GM10847 (cell line): ENCODE data around the gene OR51A4.
"Not testable (repeated sequence)": the region's sequence is repeated elsewhere in the genome, so short reads cannot be mapped to it uniquely, and the experiment has no call there.

Experiments used
- POLR2A ChIP-seq: IDR thresholded peaks from 2 replicates; pipeline ENCODE4 v1.6.1; 2011; ENCODE audit not compliant: insufficient read length; ENCODE audit errors: extremely low read depth

The OR51A4 gene, protein sequence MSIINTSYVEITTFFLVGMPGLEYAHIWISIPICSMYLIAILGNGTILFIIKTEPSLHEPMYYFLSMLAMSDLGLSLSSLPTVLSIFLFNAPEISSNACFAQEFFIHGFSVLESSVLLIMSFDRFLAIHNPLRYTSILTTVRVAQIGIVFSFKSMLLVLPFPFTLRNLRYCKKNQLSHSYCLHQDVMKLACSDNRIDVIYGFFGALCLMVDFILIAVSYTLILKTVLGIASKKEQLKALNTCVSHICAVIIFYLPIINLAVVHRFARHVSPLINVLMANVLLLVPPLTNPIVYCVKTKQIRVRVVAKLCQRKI

DNA sequence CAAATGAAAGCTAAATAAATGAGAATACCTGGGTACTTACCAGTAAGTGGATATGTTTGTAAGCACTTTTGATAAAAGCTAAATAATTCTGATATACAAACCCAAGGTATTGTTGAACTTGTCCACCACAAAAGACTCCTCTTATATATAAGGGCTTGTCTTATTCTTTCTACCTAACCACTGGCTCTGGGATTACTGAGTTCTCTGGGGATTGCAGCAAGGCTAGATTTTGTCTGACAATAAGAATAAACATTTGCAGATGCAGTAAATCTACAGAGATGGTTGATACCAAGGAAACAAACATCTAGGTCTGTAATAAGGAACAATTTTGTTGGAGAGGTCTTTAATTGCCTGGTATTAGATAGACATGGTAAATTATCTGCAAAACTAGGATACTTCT lies at the start of gene OR51A4:
TSS of gene OR51A4 (minus strand) at position 101 of the 400 bp plus-strand sequence. CDS start 505 bp downstream, outside the sequence.
- TF ChIP-seq POLR2A, result no peak

DNA sequence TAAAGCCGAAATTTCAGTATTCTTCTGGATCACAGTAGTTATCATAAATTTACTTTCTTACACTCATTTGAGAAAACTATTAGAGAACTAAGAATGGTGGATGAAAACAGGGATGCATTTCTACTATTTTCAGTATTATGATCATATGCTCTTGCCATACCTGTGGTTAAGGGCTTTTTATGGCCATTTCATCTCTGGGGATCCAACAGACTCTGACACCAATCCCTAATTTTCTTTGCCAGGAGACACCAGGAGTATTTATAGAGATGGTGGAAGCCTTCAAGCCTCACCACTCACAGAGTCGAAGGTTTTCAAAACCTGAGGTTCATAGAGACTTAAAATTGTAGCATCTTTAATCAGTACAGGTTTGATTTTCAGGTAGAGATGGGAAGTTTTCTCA lies 47.1 kb upstream of the OR51A4 start, which contains the start of gene OR51L1:
TSS of gene OR51L1 (plus strand) at position 301 of the 400 bp plus-strand sequence. CDS start 4,132 bp downstream, outside the sequence.
- no peak for TF ChIP-seq POLR2A

DNA sequence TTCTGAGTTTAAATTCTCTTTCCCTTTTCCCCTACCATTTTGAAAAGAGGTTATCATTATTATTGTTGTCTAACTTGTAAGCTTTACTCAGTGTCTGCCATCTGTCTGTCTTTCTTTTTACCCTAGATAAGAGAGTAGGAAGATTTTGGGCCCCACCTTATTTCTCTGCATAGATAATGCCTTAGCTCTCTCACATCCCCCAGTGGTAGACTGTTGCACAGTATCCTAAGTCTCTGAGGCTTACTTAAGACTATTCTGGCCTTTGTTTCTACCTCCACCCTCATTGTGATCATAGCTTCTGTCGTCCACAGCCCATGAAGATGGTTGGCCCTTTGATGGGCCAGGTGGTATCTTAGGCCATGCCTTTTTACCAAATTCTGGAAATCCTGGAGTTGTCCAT lies 43.7 kb upstream of the OR51A4 start:
- no peak for TF ChIP-seq POLR2A

DNA sequence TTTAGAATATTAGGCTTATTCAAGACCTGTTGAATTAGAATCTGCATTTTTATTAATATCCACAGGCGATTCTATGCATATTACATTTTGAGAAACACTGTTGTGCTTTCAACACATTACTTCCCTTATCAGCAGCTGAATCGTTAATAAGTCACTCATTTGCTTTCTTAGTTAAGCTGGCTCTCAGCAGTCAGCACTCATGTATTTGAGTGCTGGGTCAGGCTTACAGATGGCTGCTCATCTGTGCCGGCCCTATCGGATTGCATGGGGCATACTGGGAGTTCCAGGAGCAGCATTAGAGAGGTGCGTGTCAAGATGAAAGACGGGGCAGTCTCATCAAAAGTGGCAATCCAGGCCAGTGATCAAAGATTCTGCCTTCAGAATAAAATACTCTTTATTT lies 36.4 kb upstream of the OR51A4 start:
- no peak for TF ChIP-seq POLR2A

DNA sequence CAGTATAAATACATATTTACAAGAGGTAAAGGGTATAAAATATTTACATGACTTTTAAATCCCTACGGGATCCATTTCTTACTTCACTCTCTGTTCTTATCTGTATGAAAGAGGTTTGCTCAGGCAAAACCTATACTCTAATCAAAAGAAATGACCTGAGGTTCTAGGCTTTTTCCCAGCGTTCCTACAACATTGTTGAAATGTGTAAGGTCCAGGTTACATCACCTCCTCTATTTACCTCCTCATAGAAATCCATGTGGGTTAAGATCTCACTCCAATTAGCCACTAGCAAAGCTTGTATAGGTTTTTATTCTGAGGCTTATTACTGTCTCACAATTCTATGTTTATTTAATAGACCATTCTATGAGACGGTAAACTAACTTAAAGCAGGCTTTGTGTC lies 35.3 kb upstream of the OR51A4 start:
- TF ChIP-seq POLR2A, result no peak

DNA sequence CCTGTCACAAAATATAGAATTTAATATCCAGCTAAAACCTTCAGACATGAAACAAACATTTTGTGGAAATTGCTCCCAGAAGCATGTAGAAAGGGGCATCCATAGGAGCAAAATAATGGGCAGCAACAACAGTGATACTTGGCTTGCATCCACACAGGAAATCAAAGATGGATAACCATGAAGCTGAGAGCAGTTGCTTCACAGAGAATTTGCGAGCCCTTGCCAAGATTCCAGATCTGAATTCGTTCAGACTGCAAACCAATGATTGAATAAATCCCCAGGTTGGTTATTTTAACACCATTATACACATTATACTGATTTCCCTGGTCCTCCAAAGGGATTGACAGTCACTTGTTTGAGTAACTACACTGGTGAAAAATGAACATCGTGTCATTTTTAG lies 31.6 kb upstream of the OR51A4 start:
- no peak for TF ChIP-seq POLR2A

DNA sequence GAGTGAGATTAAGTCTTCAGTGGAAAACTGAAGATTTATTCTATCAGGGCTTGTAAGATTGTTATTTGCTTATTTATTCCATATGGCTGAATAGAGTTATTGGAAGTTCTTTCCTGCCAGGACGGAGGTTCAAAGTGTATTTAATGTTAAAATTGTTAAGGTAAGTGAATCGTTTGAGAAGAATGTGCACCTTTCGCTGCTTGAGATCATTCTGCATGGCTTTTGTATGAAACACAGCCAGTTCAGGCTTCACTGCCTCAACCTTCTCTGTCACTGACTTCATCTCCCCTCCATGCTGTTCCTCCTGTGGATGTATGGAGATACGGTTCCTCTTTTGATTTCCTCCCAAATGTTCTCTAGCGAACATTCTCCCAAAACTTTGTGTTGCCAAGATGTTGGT lies 28.0 kb upstream of the OR51A4 start:
- no peak for TF ChIP-seq POLR2A

DNA sequence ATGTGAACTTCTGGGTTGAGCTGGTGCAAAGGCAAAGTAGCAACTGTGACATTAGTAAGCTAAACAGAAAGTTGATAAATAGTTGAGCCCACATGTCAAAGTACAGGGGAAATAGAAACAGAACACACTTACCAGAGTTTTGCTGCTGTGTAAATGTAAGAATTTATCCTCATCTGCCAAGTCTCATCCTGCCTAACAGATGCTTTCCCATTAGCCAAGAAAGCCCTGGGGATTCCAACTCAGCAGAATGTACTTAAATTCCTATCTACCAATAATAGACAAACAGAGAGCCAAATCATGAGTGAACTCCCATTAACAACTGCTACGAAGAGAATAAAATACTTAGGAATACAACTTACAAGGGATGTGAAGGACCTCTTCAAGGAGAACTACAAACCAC lies 15.4 kb upstream of the OR51A4 start:
- no peak for TF ChIP-seq POLR2A

DNA sequence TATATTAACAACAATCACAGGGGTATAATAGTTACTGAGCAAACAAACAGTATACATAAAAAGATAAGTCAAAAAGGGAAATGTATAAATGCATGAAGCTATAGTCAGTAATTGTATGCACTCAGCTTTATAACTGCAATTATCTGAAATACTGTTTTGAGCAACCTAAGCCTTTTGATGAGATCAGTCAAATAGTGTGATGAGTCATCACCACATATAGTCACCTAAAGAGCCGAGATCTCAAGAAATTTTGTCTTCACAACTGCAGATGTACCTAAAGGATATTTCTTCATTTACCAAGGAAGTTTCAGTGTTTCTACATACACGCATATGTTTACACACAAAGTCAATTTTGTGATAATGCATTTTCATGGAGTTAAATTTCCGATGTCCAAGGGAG lies 13.5 kb upstream of the OR51A4 start:
- no peak for TF ChIP-seq POLR2A

DNA sequence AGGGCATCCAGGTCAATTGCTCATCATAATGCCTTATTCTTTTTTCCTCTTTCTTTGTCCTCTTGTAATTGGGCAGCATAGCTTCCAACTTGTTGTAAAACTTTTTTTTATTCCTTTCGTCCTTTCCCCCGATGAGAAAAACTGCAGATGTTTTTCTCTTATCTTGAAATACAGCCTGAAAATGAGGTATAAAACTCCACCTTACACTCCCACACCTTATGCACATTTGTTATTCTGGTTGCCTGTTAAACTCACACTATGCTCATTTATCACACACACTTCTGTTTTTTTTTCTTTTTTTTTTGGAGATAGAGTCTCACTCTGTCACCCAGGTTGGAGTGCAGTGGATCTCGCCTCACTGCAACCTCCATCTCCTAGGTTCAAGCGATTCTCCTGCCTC lies 10.0 kb upstream of the OR51A4 start:
- no peak for TF ChIP-seq POLR2A

DNA sequence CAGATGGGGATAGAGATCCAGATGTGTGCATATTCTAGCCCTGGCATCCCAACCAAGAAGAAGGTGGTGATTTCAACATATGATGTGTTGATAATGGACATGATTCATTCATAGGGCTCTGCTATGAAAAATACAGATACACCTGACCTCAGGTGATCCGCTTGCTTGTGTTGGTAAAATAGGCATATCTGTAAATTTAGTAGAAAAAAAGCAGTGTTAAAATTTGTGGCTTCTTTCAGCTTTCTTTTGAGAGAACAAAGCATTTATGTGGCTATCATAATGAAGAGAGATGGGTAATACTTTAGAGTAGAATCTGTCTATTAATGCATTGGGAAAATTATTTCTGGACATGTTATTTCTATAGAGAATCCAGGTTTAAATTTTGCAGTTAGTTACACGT lies 8.2 kb upstream of the OR51A4 start, which contains the start of gene OR51A2:
TSS of gene OR51A2 (minus strand) at position 101 of the 400 bp plus-strand sequence. CDS start at position 101, 0 bp downstream.
- TF ChIP-seq POLR2A, result not testable (repeated sequence)

DNA sequence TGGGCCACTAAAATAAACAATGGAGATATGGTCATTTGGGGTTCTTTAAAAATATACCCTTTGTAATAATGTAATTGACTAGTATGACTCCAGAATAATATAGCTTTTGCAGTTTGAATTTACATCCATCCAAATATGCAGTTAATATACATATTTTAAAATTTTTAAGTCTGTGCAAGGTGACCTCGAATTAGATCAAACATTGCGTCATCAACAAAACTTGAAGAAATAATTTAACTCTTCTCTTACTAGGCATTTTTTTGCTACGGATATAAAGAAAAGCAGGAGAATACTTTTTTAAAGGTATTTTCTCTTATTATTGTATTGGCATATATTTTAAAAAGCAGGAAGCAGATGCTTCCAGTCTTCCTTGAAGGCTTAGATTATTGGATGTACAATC lies 10.7 kb downstream of the OR51A4 start:
- no peak for TF ChIP-seq POLR2A

DNA sequence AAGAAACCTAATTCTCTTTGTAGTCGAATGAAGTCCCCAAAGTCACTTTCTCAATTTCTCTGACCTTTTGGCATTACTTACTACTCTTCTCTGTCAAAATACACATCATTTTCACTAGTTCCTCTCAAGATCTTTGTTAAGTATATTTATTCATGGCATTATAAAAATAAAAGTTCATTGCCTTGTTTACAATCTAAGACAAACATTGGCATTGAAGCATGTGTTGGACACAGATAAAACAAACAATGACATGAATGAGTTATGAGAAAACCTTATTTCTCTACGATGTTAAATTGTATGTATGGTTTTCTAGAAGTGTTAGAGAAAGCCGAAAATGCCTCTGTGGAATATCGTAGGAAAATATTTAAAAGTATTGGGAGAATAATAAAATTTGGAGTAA lies 14.7 kb downstream of the OR51A4 start:
- TF ChIP-seq POLR2A, result no peak

DNA sequence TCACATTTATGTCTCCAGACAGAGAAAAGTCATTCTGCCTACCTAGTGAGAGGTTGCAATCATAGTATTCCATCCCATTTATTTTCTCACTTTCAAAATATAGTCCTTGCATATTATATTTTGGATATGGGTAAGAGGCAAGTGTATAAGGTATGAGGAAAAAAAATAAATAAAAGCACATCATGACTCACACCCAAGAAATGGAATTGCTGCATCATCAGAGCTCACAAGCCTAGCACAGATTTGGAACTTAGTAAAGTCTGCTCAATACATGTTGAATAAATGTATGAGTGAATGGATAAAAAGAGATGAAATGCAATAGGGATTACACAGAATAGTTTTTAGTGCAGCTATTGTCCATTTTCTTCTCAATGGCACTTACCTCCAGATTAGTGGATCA lies 20.8 kb downstream of the OR51A4 start:
- TF ChIP-seq POLR2A, result no peak

DNA sequence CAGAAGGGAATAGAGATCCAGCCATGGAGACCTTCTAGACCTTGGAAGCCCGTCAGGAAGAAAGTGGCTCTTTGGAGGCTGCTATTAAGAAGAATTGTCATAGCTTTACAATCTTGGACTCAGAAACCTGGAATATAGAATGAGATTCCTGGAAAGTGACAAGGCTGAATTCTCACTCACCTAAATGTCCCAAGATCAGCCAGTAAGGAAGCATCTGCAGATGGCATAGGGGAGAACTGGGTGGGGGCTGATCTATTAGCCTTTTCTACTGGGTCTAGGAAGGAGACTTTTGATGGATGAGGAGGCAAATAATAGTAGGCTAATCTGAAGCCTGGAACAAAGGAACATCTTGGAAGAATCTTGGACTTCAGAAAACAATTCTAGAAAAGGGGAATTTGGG lies 23.2 kb downstream of the OR51A4 start, which contains the start of gene OR51G1:
TSS of gene OR51G1 (minus strand) at position 101 of the 400 bp plus-strand sequence. CDS start at position 101, 0 bp downstream.
- no peak for TF ChIP-seq POLR2A

DNA sequence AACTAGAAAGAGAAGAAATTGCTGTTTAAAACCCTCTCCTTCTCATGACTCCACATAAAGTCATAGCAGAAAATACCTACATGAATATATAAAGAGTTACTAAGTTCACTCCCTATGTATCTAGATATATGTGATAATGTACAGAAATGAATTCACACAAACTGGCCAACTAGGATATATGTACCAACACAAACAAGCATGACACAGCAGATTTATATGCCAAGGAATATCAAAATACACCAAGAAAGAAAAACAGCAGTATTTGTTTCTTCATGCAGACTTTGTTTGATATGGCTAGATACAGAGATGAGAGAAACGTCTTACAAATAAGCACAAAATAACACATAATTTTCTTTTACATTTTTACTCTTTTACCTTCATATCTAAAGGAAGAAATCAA lies 25.1 kb downstream of the OR51A4 start:
- TF ChIP-seq POLR2A, result no peak

DNA sequence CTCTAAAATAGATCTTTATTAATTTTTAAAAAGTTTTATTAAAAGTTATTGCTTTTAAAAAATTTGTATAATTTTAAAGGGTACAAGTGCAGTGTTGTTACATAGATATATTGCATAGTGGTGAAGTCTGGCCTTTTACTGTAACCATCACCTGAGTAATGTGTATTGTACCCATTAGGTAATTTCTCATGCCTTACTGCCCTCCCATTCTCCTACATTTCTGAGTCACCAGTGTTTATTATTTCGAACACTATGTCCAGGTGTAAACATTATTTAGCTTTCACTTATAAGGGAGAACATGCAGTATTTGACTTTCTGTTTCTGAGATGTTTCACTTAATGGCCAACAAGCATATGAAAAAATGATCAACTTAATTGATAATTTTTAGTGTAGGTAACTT lies 25.6 kb downstream of the OR51A4 start:
- no peak for TF ChIP-seq POLR2A
